H9 (cell line): ENCODE results near the gene OPRD1. TPM values are rescaled to one million over a fixed set of nuclear protein-coding genes. Genes with fewer than 3 reads are reported as not detected.
"Not testable (repeated sequence)": the region's sequence is repeated elsewhere in the genome, so short reads cannot be mapped to it uniquely, and the experiment has no call there.

Source experiments
- DNase-seq: peaks from one replicate; pipeline ENCODE4 v3.0.0-alpha.2; 2017
- H2AFZ ChIP-seq: one replicate; pipeline ENCODE4 v1.6.1; 2013; ENCODE audit warnings: mild to moderate bottlenecking, low read length, control low read depth, moderate library complexity
- H2AK5ac ChIP-seq: 2 replicates; pipeline ENCODE4 v1.6.1; 2013; ENCODE audit warnings: low read length, control low read depth, mixed read lengths; ENCODE audit not compliant: insufficient read length
- H2BK120ac ChIP-seq: one replicate; pipeline ENCODE4 v1.6.1; 2013; ENCODE audit warnings: low read depth, mild to moderate bottlenecking, low read length, control low read depth, inconsistent platforms; ENCODE audit not compliant: poor library complexity, severe bottlenecking
- H2BK12ac ChIP-seq: 2 replicates; pipeline ENCODE4 v1.6.1; 2013; ENCODE audit warnings: low read length, control low read depth, mixed read lengths, low read depth; ENCODE audit not compliant: insufficient read length
- H2BK15ac ChIP-seq: 2 replicates; pipeline ENCODE4 v1.6.1; 2013; ENCODE audit warnings: low read depth, low read length, control low read depth
- H2BK20ac ChIP-seq: one replicate; pipeline ENCODE4 v1.6.1; 2013; ENCODE audit warnings: low read depth, mild to moderate bottlenecking, low read length, control low read depth, inconsistent platforms; ENCODE audit not compliant: poor library complexity, severe bottlenecking
- H2BK5ac ChIP-seq: 2 replicates; pipeline ENCODE4 v1.6.1; 2013; ENCODE audit warnings: low read length, control low read depth, mixed read lengths; ENCODE audit not compliant: insufficient read length
- H3K14ac ChIP-seq: 2 replicates; pipeline ENCODE4 v1.6.1; 2013; ENCODE audit warnings: low read length, control low read depth; ENCODE audit not compliant: insufficient read depth
- H3K18ac ChIP-seq: 2 replicates; pipeline ENCODE4 v1.6.1; 2013; ENCODE audit warnings: low read depth, mild to moderate bottlenecking, mixed read lengths, low read length, control low read depth; ENCODE audit not compliant: insufficient read length
- H3K23ac ChIP-seq: 2 replicates; pipeline ENCODE4 v1.6.1; 2013; ENCODE audit warnings: low read length, control low read depth, mixed read lengths, low read depth; ENCODE audit not compliant: insufficient read length
- H3K23me2 ChIP-seq: 2 replicates; pipeline ENCODE4 v1.6.1; 2013; ENCODE audit warnings: low read depth, mild to moderate bottlenecking, mixed read lengths, low read length, control low read depth; ENCODE audit not compliant: insufficient read length, poor library complexity, severe bottlenecking
- H3K27ac ChIP-seq: 2 replicates; pipeline ENCODE4 v1.5.1; 2013; ENCODE audit warnings: low read length, control low read depth, mixed read lengths, low read depth; ENCODE audit not compliant: insufficient read length
- H3K27me3 ChIP-seq: 2 replicates; pipeline ENCODE4 v1.6.1; 2013; ENCODE audit warnings: low read length, control low read depth, inconsistent platforms; ENCODE audit not compliant: insufficient read depth
- H3K4ac ChIP-seq: 2 replicates; pipeline ENCODE4 v1.6.1; 2013; ENCODE audit warnings: low read depth, mild to moderate bottlenecking, control low read depth, inconsistent platforms, low read length, moderate library complexity
- H3K4me1 ChIP-seq: 2 replicates; pipeline ENCODE4 v1.6.1; 2013; ENCODE audit warnings: low read length, control low read depth, inconsistent platforms; ENCODE audit not compliant: insufficient read depth
- H3K4me2 ChIP-seq: 2 replicates; pipeline ENCODE4 v1.6.1; 2013; ENCODE audit warnings: low read length, control low read depth, mixed read lengths; ENCODE audit not compliant: insufficient read length, insufficient read depth
- H3K56ac ChIP-seq: 2 replicates; pipeline ENCODE4 v1.6.1; 2013; ENCODE audit warnings: low read depth, mild to moderate bottlenecking, mixed read lengths, low read length, control low read depth; ENCODE audit not compliant: insufficient read length
- H3K79me1 ChIP-seq: 2 replicates; pipeline ENCODE4 v1.6.1; 2013; ENCODE audit warnings: low read depth, mild to moderate bottlenecking, moderate library complexity, low read length, control low read depth, inconsistent platforms; ENCODE audit not compliant: insufficient read depth, poor library complexity, severe bottlenecking
- H3K79me2 ChIP-seq: 2 replicates; pipeline ENCODE4 v1.6.1; 2013; ENCODE audit warnings: low read length, control low read depth, inconsistent platforms; ENCODE audit not compliant: insufficient read depth
- H3K9ac ChIP-seq: 2 replicates; pipeline ENCODE4 v1.6.1; 2013; ENCODE audit warnings: low read length, control low read depth, mixed read lengths; ENCODE audit not compliant: insufficient read length; ENCODE audit errors: extremely low read depth
- H3K9me3 ChIP-seq: one replicate; pipeline ENCODE4 v1.6.1; 2013; ENCODE audit warnings: low read depth, low read length, inconsistent platforms; ENCODE audit not compliant: control insufficient read depth
- H3T11ph ChIP-seq: one replicate; pipeline ENCODE4 v1.6.1; 2013; ENCODE audit warnings: mild to moderate bottlenecking, low read length, control low read depth, inconsistent platforms
- H4K20me1 ChIP-seq: one replicate; pipeline ENCODE4 v1.6.1; 2013; ENCODE audit not compliant: control insufficient read depth, insufficient read length, insufficient read depth
- H4K5ac ChIP-seq: 2 replicates; pipeline ENCODE4 v1.6.1; 2013; ENCODE audit warnings: low read depth, mild to moderate bottlenecking, mixed read lengths, low read length, control low read depth; ENCODE audit not compliant: insufficient read length
- H4K8ac ChIP-seq: replicated peaks from 2 replicates; pipeline ENCODE4 v1.6.1; 2013; ENCODE audit warnings: low read length, control low read depth, mixed read lengths, low read depth; ENCODE audit not compliant: insufficient read length
- H4K91ac ChIP-seq: 2 replicates; pipeline ENCODE4 v1.6.1; 2013; ENCODE audit warnings: low read depth, mild to moderate bottlenecking, moderate library complexity, mixed read lengths, low read length, control low read depth; ENCODE audit not compliant: insufficient read length
- H3K27ac Mint-ChIP-seq, 3 experiments: 2 replicates in 2 of 3; 3 replicates in 1 of 3; pipeline ENCODE4 v1.8.0; 2020 to 2021; ENCODE audit warnings: mixed read lengths in 3 of 3, mild to moderate bottlenecking in 1 of 3, moderate library complexity in 1 of 3
- H3K27me3 Mint-ChIP-seq: 2 replicates; pipeline ENCODE4 v1.8.0; 2021; ENCODE audit warnings: low read depth, mild to moderate bottlenecking, moderate library complexity, mixed read lengths
- H3K36me3 Mint-ChIP-seq, 3 experiments: 2 replicates in 2 of 3; 3 replicates in 1 of 3; pipeline ENCODE4 v1.8.0; 2020 to 2021; ENCODE audit warnings: low read depth in 3 of 3, mixed read lengths in 3 of 3; ENCODE audit not compliant: insufficient read depth in 1 of 3
- H3K4me1 Mint-ChIP-seq, 2 experiments: 2 replicates each; pipeline ENCODE4 v1.8.0; 2020; ENCODE audit warnings: mixed read lengths in 2 of 2
- H3K4me3 Mint-ChIP-seq, 2 experiments: 2 replicates in 1 of 2; 3 replicates in 1 of 2; pipeline ENCODE4 v1.8.0; 2020 to 2021; ENCODE audit warnings: mild to moderate bottlenecking in 2 of 2, mixed read lengths in 2 of 2, moderate library complexity in 1 of 2
- H3K9me3 Mint-ChIP-seq, 2 experiments: 2 replicates in 1 of 2; 3 replicates in 1 of 2; pipeline ENCODE4 v1.8.0; 2020; ENCODE audit warnings: mild to moderate bottlenecking in 2 of 2, mixed read lengths in 2 of 2, moderate library complexity in 1 of 2
- CTCF ChIP-seq: fragments of 200-600 bp; sonication (generic); conservative IDR thresholded peaks from 3 replicates; pipeline ENCODE4 v1.8.0; 2021; ENCODE audit warnings: antibody characterized with exemption, mild to moderate bottlenecking
- WGBS: extraction: QIAGEN DNeasy Blood & Tissue Kit; methylation state at CpG from one replicate; pipeline ENCODE4 v1.1.7; 2013; ENCODE audit warnings: missing lambda C conversion rate, low lambda C conversion rate, mixed read lengths; ENCODE audit not compliant: insufficient read length; ENCODE audit errors: extremely low coverage; 5-methylcytosine and 5-hydroxymethylcytosine counted together
- total RNA-seq: library from RNA; stranded (reverse); gene quantifications from 2 replicates; pipeline ENCODE4 v1.2.1, GENCODE V29; 2021

OPRD1 gene
- total RNA-seq, 1 experiment from 2014 or later: 1.8 TPM

- no peak overlapping the region for H3K4me2 ChIP-seq
- no peak overlapping the region for H2BK120ac ChIP-seq
- no peaks in the 10 kb centered on the region for H3K9me3 ChIP-seq
- H3K23ac ChIP-seq: no peak overlapping the region
- Mint-ChIP-seq H3K4me3 (no peak overlapping the region), H3K27me3 (peaks cover 2% of the 10 kb centered on the region; the same call in 1 of the 2 replicates), H3K36me3 (no peaks in the 10 kb centered on the region), H3K27ac (peak overlapping the region in 1 of 3 experiments; percentile 25; a peak in 2 of 7 replicates), H3K9me3 (no peaks in the 10 kb centered on the region), H3K4me1 (peaks cover 5 to 11% of the 10 kb centered on the region in 2 experiments)
- WGBS: no CpG with 5 or more reads among the region's 8 CpGs
- no peaks in the 10 kb centered on the region for H3K4me1 ChIP-seq
- no peak overlapping the region for H3K56ac ChIP-seq
- H4K8ac ChIP-seq: no peak overlapping the region
- no peaks in the 10 kb centered on the region for H4K20me1 ChIP-seq
- H3K79me2 ChIP-seq: no peaks in the 10 kb centered on the region
- no peak overlapping the region for H2BK12ac ChIP-seq
- no peak overlapping the region for H3K27ac ChIP-seq
- no peak overlapping the region for H2BK15ac ChIP-seq
- H3K27me3 ChIP-seq: no peaks in the 10 kb centered on the region
- H3K18ac ChIP-seq: no peak overlapping the region
- DNase-seq: peak; percentile 76
- TF ChIP-seq CTCF: peak; percentile 57; the same call in 2 of the 3 replicates
- H2AFZ ChIP-seq: no peak overlapping the region
- no peak overlapping the region for H2BK5ac ChIP-seq
- no peak overlapping the region for H2BK20ac ChIP-seq
- no peak overlapping the region for H3K4ac ChIP-seq
- no peak overlapping the region for H3K9ac ChIP-seq
- no peak overlapping the region for H4K91ac ChIP-seq
- no peaks in the 10 kb centered on the region for H3K79me1 ChIP-seq
- H4K5ac ChIP-seq: no peak overlapping the region
- no peak overlapping the region for H3T11ph ChIP-seq
- H3K14ac ChIP-seq: no peak overlapping the region
- no peaks in the 10 kb centered on the region for H3K23me2 ChIP-seq
- no peak overlapping the region for H2AK5ac ChIP-seq
Measured at GRCh38 chr1:28845786-28846543, 34.0 kb downstream of the OPRD1 start.

DNA sequence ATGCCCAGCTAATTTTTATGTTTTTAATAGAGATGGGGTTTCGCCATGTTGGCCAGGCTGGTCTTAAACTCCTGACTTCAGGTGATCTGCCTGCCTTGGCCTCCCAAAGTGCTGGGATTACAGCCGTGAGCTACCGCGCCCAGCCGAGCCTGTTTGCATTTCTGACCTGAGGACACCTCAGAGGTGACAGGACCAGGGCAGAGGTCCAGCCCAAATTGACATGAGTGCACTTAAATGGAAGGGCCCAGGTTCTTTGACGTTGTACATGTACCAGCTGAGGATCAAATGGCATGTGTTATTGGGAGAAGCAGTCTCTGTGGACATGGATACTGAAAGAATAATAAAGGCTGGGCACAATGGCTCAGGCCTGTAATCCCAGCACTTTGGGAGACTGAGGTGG lies 35.2 kb downstream of the OPRD1 start:
- not testable (repeated sequence) for H3K79me2 ChIP-seq, H3K36me3 Mint-ChIP-seq, H3K9ac ChIP-seq, H2BK20ac ChIP-seq, H3K23me2 ChIP-seq, H2BK12ac ChIP-seq, H2BK120ac ChIP-seq, H3K14ac ChIP-seq, H4K20me1 ChIP-seq, DNase-seq, H3K27me3 ChIP-seq, H4K91ac ChIP-seq, H2AFZ ChIP-seq, H2BK5ac ChIP-seq, H4K5ac ChIP-seq, H2BK15ac ChIP-seq, H3K9me3 ChIP-seq, H2AK5ac ChIP-seq, H4K8ac ChIP-seq, H3K4ac ChIP-seq, H3K23ac ChIP-seq, H3K79me1 ChIP-seq, H3T11ph ChIP-seq, H3K56ac ChIP-seq, H3K18ac ChIP-seq, H3K4me2 ChIP-seq, H3K4me3 Mint-ChIP-seq, H3K27me3 Mint-ChIP-seq, H3K9me3 Mint-ChIP-seq, H3K4me1 ChIP-seq, H3K27ac ChIP-seq
- Mint-ChIP-seq H3K4me1 (peaks cover 5 to 11% of the 10 kb centered on the region in 2 experiments), H3K27ac (peak overlapping the region in 1 of 3 experiments; percentile 51; a peak in 2 of 7 replicates)
- WGBS: no CpG with 5 or more reads among the region's 6 CpGs
